ENCODE data around the gene IRGQ. TPM values are rescaled to one million over a fixed set of nuclear protein-coding genes. Genes with fewer than 3 reads are reported as not detected.

Gene IRGQ
- total RNA-seq (2022) = 34.2 and 36.1 TPM in 2 replicates
- percentile 80 among the genes with signal in this experiment for Bru-seq, nascent RNA
- percentile 94 among the genes with signal in this experiment for BruChase-seq, experiment 1, labeled RNA remaining after a 6-hour chase
- BruChase-seq, experiment 2, labeled RNA remaining after a 2-hour chase = percentile 96 among the genes with signal in this experiment
- long read RNA-seq, full-length matches to known transcripts = 10 of 12 reads
- long read RNA-seq, partial matches to known transcripts = 0 of 12 reads
- long read RNA-seq, other reads (novel, unspliced or antisense) = 2 of 12 reads

GRCh38 chr19:43595999-43596841 is at the start of gene IRGQ, which contains the start of gene ZNF576:
Gene IRGQ (minus strand): TSS chr19:43596134. CDS start chr19:43595338, 796 bp downstream.
Gene ZNF576 (plus strand): TSS chr19:43596595. CDS start chr19:43597109, 514 bp downstream.
- H3K4me1 Mint-ChIP-seq (ENCODE audit: low read depth, unreplicated experiment) = peaks cover 31% of the 10 kb centered on the region
- CTCF ChIA-PET = interaction anchor here (0.8 to 1.6 kb wide), 14 partner anchors 9 to 213 kb away, joined by 3 to 10 read pairs (median 4); partner anchors contain the start of genes PINLYP, PLAUR and XRCC1
- BruUV-seq (replicated peaks) = no TSS peak
- no peak for TF ChIP-seq CTCF (IDR thresholded peaks at IDR 0.05; ENCODE audit: unreplicated experiment)
- no peaks in the 10 kb centered on the region for H3K27me3 Mint-ChIP-seq (ENCODE audit: unreplicated experiment)
- no peaks in the 10 kb centered on the region for H3K9me3 Mint-ChIP-seq (ENCODE audit: low read depth, unreplicated experiment)
- H3K36me3 Mint-ChIP-seq (ENCODE audit: insufficient read depth, unreplicated experiment) = peaks cover 59% of the 10 kb centered on the region
- peak within 1 kb of the TSS; percentile 99 for H3K4me3 Mint-ChIP-seq (ENCODE audit: low read depth, unreplicated experiment)
- intact Hi-C loops (cut with micrococcal nuclease; ENCODE audit: unreplicated experiment) = no loop called here
- DNase-seq = peak; percentile 100
- peak within 1 kb of the TSS; percentile 98 for H3K27ac Mint-ChIP-seq (ENCODE audit: unreplicated experiment)

- Mint-ChIP-seq H3K27ac (ENCODE audit: unreplicated experiment) (peak overlapping the region; percentile 1), H3K4me3 (ENCODE audit: low read depth, unreplicated experiment) (no peak overlapping the region), H3K36me3 (ENCODE audit: insufficient read depth, unreplicated experiment) (peaks cover 36% of the 10 kb centered on the region), H3K9me3 (ENCODE audit: low read depth, unreplicated experiment) (peaks cover 3% of the 10 kb centered on the region), H3K4me1 (ENCODE audit: low read depth, unreplicated experiment) (peaks cover 16% of the 10 kb centered on the region), H3K27me3 (ENCODE audit: unreplicated experiment) (peaks cover 26% of the 10 kb centered on the region)
- no peak for DNase-seq
- no peak for TF ChIP-seq CTCF (IDR thresholded peaks at IDR 0.05; ENCODE audit: unreplicated experiment)
- intact Hi-C loops (cut with micrococcal nuclease; ENCODE audit: unreplicated experiment) = no loop called here
- no TSS peak for BruUV-seq (replicated peaks)
- CTCF ChIA-PET = no interaction called here
Observed at GRCh38 chr19:43644181-43644580, 48.2 kb upstream of the IRGQ start.

GRCh38 chr19:43643326-43643725 is 47.4 kb upstream of the IRGQ start:
- Mint-ChIP-seq H3K4me1 (ENCODE audit: low read depth, unreplicated experiment) (peaks cover 25% of the 10 kb centered on the region), H3K36me3 (ENCODE audit: insufficient read depth, unreplicated experiment) (peaks cover 44% of the 10 kb centered on the region), H3K9me3 (ENCODE audit: low read depth, unreplicated experiment) (peaks cover 3% of the 10 kb centered on the region), H3K27ac (ENCODE audit: unreplicated experiment) (no peak overlapping the region), H3K27me3 (ENCODE audit: unreplicated experiment) (peaks cover 34% of the 10 kb centered on the region), H3K4me3 (ENCODE audit: low read depth, unreplicated experiment) (no peak overlapping the region)
- BruUV-seq (replicated peaks) = no TSS peak
- intact Hi-C loops (cut with micrococcal nuclease; ENCODE audit: unreplicated experiment) = no loop called here
- DNase-seq = no peak
- TF ChIP-seq CTCF (IDR thresholded peaks at IDR 0.05; ENCODE audit: unreplicated experiment) = no peak
- CTCF ChIA-PET = no interaction called here

- DNase-seq = no peak
- H3K27ac Mint-ChIP-seq (ENCODE audit: unreplicated experiment) = no peak overlapping the region
- peaks cover 25% of the 10 kb centered on the region for H3K4me1 Mint-ChIP-seq (ENCODE audit: low read depth, unreplicated experiment)
- peaks cover 36% of the 10 kb centered on the region for H3K36me3 Mint-ChIP-seq (ENCODE audit: insufficient read depth, unreplicated experiment)
- CTCF ChIA-PET = no interaction called here
- H3K4me3 Mint-ChIP-seq (ENCODE audit: low read depth, unreplicated experiment) = no peak overlapping the region
- no peak for TF ChIP-seq CTCF (IDR thresholded peaks at IDR 0.05; ENCODE audit: unreplicated experiment)
- peaks cover 42% of the 10 kb centered on the region for H3K27me3 Mint-ChIP-seq (ENCODE audit: unreplicated experiment)
- intact Hi-C loops (cut with micrococcal nuclease; ENCODE audit: unreplicated experiment) = no loop called here
- peaks cover 3% of the 10 kb centered on the region for H3K9me3 Mint-ChIP-seq (ENCODE audit: low read depth, unreplicated experiment)
- BruUV-seq (replicated peaks) = no TSS peak
Observed at GRCh38 chr19:43642531-43642930, 46.6 kb upstream of the IRGQ start.
